ENCODE results near the gene STK39.

- TF ChIP-seq CTCF (IDR thresholded peaks at IDR 0.05): no peak
- TF ChIP-seq POLR2AphosphoS5 (IDR thresholded peaks at IDR 0.05): no peak
- no peak for TF ChIP-seq POLR2A (IDR thresholded peaks at IDR 0.05)
- no peak for TF ChIP-seq EP300 (IDR thresholded peaks at IDR 0.05)
Observed at GRCh38 chr2:168139852-168140251, 107.5 kb downstream of the STK39 start.
